Suprapubic skin (tissue), 3 donors: ENCODE data around the gene EPN1.

Source experiments
- CTCF ChIP-seq, 2 donors: fragments of 200-600 bp in 1 of 2; fragments of 450-650 bp in 1 of 2; sonication (generic) in 1 of 2; IDR thresholded peaks; one replicate each; pipeline ENCODE4 v1.5.1; 2016 to 2019; ENCODE audit warnings: antibody characterized with exemption in 2 of 2, mild to moderate bottlenecking in 1 of 2, moderate library complexity in 1 of 2
- POLR2A ChIP-seq, 2 donors: fragments of 450-650 bp; IDR thresholded peaks; one replicate each; pipeline ENCODE4 v1.6.1; 2017; ENCODE audit warnings: antibody characterized with exemption in 2 of 2, mild to moderate bottlenecking in 2 of 2, moderate library complexity in 2 of 2

- TF ChIP-seq CTCF (IDR thresholded peaks at IDR 0.05) (no peak), POLR2A (IDR thresholded peaks at IDR 0.05) (no peak)
These were observed 26.3 kb upstream of the EPN1 start for GRCh38 chr19:55648585-55649267.
